Panc1 (cell line): ENCODE measurements around the gene PON1. TPM values are rescaled to one million over a fixed set of nuclear protein-coding genes. Genes with fewer than 3 reads are reported as not detected.

Experiments
- ATAC-seq: fragments of 200-7000 bp; cut with Tn5 transposase; 2 replicates; pipeline ENCODE4 v1.9.1; 2020; ENCODE audit warnings: mild to moderate bottlenecking, moderate library complexity
- BruUV-seq: library from RNA; stranded (reverse); fragments of 400-500 nt; replicated peaks from 2 replicates; lab custom pipeline; 2021; lab: Mats Ljungman, UMichigan
- CTCF ChIA-PET: fragments of 300-600 bp; sonication (Branson Sonifier 250); formaldehyde crosslinking; loops from one replicate; lab custom pipeline; 2022; ENCODE audit warnings: antibody characterized with exemption; lab: Charles Lee
- POLR2A ChIA-PET: fragments of 300-600 bp; sonication (Branson Sonifier 250); formaldehyde crosslinking; loops from one replicate; lab custom pipeline; 2022; ENCODE audit warnings: antibody characterized with exemption; lab: Charles Lee
- DNase-seq: peaks from one replicate; pipeline ENCODE4 v3.0.0-alpha.2; 2010; ENCODE audit warnings: low read depth, low spot score
- H3K27ac ChIP-seq: 2 replicates; pipeline ENCODE4 v1.5.1; 2011; ENCODE audit warnings: mild to moderate bottlenecking, low read length, inconsistent platforms
- H3K27me3 ChIP-seq: fragments of 200-500 bp; sonication (Bioruptor generic); 2 replicates; pipeline ENCODE4 v1.6.0; 2014; ENCODE audit warnings: low read length, inconsistent platforms; ENCODE audit not compliant: control insufficient read depth, insufficient read depth
- H3K36me3 ChIP-seq: fragments of 200-500 bp; sonication (Bioruptor generic); 2 replicates; pipeline ENCODE4 v1.5.1; 2014; ENCODE audit warnings: inconsistent platforms, mild to moderate bottlenecking, low read length, moderate library complexity; ENCODE audit not compliant: control insufficient read depth, insufficient read depth
- H3K4me1 ChIP-seq: 2 replicates; pipeline ENCODE4 v1.5.1; 2011; ENCODE audit warnings: inconsistent platforms, mild to moderate bottlenecking, low read length, moderate library complexity; ENCODE audit not compliant: control insufficient read depth, insufficient read depth
- H3K4me3 ChIP-seq, 2 experiments: 2 replicates each; pipeline ENCODE4 v1.5.1; 2011 to 2012; ENCODE audit warnings: low read depth in 2 of 2, low read length in 2 of 2, mild to moderate bottlenecking in 2 of 2, inconsistent platforms in 1 of 2, moderate library complexity in 1 of 2
- H3K9me3 ChIP-seq: fragments of 200-500 bp; sonication (Bioruptor generic); 2 replicates; pipeline ENCODE4 v1.5.1; 2014; ENCODE audit warnings: low read depth, mild to moderate bottlenecking, inconsistent platforms, low read length, moderate library complexity; ENCODE audit not compliant: control insufficient read depth, insufficient read depth
- POLR2AphosphoS5 ChIP-seq: IDR thresholded peaks from 2 replicates; pipeline ENCODE4 v1.6.1; 2012; ENCODE audit warnings: mild to moderate bottlenecking, low read depth, low read length, moderate library complexity
- SIN3A ChIP-seq: IDR thresholded peaks from 2 replicates; pipeline ENCODE4 v1.6.1; 2012; ENCODE audit warnings: low read depth, mild to moderate bottlenecking, low read length, moderate library complexity, borderline replicate concordance; ENCODE audit not compliant: insufficient read depth
- TCF7L2 ChIP-seq: IDR thresholded peaks from 2 replicates; pipeline ENCODE4 v1.6.1; 2011; ENCODE audit warnings: mild to moderate bottlenecking, low read depth, low read length, inconsistent platforms
- in situ Hi-C: cut with HindIII; loops from 2 replicates; pipeline ENCODE4 v1.10.0; 2016; ENCODE audit warnings: low sequenced_read_pairs, low pct_unique_long_range_greater_than_20kb
- intact Hi-C: fragments of 100-400 bp; cut with micrococcal nuclease; formaldehyde crosslinking; loops from one replicate; pipeline ENCODE4 v1.10.0; 2022; ENCODE audit not compliant: unreplicated experiment
- total RNA-seq: library from RNA; stranded (reverse); gene quantifications from one replicate; pipeline ENCODE4 v1.2.1, GENCODE V29; 2021; ENCODE audit not compliant: unreplicated experiment
- TF ChIP-seq, protein P1 (sequence below), 2 experiments: IDR thresholded peaks; 2 replicates each; pipeline ENCODE4 v1.6.1; 2011 to 2012; ENCODE audit warnings: low read depth in 2 of 2, control low read depth in 1 of 2, low read length in 1 of 2, mild to moderate bottlenecking in 1 of 2, moderate library complexity in 1 of 2; ENCODE audit not compliant: insufficient read depth in 1 of 2
- TF ChIP-seq, protein P2 (sequence below): fragments of 450-650 bp; IDR thresholded peaks from 2 replicates; pipeline ENCODE4 v1.5.1; 2017; ENCODE audit warnings: mild to moderate bottlenecking

Gene PON1
- total RNA-seq, 1 experiment from 2014 or later = not detected

DNA sequence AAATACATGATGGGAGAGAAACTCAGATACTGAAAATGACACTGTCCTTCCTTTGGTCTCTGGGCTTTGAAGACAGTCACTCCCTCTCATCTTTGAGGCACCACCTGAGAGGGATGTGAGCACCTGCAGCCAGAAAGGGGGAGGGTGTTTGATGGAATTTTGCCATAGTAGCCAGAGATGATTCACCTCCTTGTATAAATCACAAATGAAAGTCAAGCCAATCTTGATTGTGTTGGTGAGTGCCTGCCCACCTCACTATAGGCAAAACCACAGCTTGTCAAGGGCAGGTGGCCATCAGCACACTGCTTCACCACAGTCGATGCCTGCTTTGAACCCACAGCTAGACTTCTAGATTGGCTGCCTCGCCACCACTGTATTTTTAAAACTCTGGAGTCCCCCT, 48.2 kb downstream of the PON1 start:
- no peaks in the 10 kb centered on the region for H3K27me3 ChIP-seq
- no peak for DNase-seq
- no peak overlapping the region for H3K4me3 ChIP-seq
- in situ Hi-C loops (no loop called here), intact Hi-C loops (no loop called here)
- ChIA-PET POLR2A (no interaction called here), CTCF (no interaction called here)
- H3K27ac ChIP-seq = no peak overlapping the region
- no peak for ATAC-seq
- BruUV-seq = no TSS peak
- no peaks in the 10 kb centered on the region for H3K9me3 ChIP-seq
- no peaks in the 10 kb centered on the region for H3K4me1 ChIP-seq
- TF ChIP-seq, protein P1, sequence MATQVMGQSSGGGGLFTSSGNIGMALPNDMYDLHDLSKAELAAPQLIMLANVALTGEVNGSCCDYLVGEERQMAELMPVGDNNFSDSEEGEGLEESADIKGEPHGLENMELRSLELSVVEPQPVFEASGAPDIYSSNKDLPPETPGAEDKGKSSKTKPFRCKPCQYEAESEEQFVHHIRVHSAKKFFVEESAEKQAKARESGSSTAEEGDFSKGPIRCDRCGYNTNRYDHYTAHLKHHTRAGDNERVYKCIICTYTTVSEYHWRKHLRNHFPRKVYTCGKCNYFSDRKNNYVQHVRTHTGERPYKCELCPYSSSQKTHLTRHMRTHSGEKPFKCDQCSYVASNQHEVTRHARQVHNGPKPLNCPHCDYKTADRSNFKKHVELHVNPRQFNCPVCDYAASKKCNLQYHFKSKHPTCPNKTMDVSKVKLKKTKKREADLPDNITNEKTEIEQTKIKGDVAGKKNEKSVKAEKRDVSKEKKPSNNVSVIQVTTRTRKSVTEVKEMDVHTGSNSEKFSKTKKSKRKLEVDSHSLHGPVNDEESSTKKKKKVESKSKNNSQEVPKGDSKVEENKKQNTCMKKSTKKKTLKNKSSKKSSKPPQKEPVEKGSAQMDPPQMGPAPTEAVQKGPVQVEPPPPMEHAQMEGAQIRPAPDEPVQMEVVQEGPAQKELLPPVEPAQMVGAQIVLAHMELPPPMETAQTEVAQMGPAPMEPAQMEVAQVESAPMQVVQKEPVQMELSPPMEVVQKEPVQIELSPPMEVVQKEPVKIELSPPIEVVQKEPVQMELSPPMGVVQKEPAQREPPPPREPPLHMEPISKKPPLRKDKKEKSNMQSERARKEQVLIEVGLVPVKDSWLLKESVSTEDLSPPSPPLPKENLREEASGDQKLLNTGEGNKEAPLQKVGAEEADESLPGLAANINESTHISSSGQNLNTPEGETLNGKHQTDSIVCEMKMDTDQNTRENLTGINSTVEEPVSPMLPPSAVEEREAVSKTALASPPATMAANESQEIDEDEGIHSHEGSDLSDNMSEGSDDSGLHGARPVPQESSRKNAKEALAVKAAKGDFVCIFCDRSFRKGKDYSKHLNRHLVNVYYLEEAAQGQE (IDR thresholded peaks at IDR 0.05; ENCODE audit: insufficient read depth in 1 of 2, low read depth in 2 of 2, low read length in 1 of 2) = no peak
- TF ChIP-seq POLR2AphosphoS5 (no peak), TCF7L2 (no peak), SIN3A (no peak)
- TF ChIP-seq, protein P2, sequence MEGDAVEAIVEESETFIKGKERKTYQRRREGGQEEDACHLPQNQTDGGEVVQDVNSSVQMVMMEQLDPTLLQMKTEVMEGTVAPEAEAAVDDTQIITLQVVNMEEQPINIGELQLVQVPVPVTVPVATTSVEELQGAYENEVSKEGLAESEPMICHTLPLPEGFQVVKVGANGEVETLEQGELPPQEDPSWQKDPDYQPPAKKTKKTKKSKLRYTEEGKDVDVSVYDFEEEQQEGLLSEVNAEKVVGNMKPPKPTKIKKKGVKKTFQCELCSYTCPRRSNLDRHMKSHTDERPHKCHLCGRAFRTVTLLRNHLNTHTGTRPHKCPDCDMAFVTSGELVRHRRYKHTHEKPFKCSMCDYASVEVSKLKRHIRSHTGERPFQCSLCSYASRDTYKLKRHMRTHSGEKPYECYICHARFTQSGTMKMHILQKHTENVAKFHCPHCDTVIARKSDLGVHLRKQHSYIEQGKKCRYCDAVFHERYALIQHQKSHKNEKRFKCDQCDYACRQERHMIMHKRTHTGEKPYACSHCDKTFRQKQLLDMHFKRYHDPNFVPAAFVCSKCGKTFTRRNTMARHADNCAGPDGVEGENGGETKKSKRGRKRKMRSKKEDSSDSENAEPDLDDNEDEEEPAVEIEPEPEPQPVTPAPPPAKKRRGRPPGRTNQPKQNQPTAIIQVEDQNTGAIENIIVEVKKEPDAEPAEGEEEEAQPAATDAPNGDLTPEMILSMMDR = no peak
- no peaks in the 10 kb centered on the region for H3K36me3 ChIP-seq

DNA sequence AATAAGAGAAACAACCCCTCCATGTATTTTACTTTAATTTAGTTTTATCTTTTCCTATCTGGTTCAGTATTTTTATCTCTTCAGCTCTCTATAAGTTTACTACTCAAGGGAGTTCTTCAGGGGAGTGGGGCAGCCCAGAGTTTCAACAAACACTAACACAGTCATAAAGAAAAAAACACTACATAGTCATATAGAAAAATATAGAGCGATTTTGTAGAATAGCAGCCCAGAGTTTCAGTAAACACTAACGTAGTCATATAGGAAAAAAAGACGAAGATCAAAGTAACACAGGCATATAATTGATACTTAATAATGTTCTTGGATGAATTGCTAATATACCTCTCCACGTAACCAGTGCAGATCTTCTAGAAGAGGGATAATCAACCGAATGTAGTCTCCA, 54.7 kb downstream of the PON1 start:
- ATAC-seq = no peak
- intact Hi-C loops = loop anchor here (10.0 kb wide), 1 partner anchor 205 kb away; no protein-coding TSS in a partner anchor
- Histone ChIP-seq H3K4me3 (no peak overlapping the region), H3K27ac (no peak overlapping the region), H3K9me3 (no peaks in the 10 kb centered on the region), H3K27me3 (no peaks in the 10 kb centered on the region), H3K36me3 (no peaks in the 10 kb centered on the region), H3K4me1 (no peaks in the 10 kb centered on the region)
- CTCF ChIA-PET = no interaction called here
- no TSS peak for BruUV-seq
- in situ Hi-C loops = no loop called here
- TF ChIP-seq SIN3A (no peak), POLR2AphosphoS5 (no peak)
- TF ChIP-seq, protein P1 (IDR thresholded peaks at IDR 0.05; ENCODE audit: insufficient read depth in 1 of 2, low read depth in 2 of 2, low read length in 1 of 2) = no peak
- DNase-seq = no peak
- POLR2A ChIA-PET = no interaction called here
